ENCODE measurements around the gene MRGPRG.
"Not testable (repeated sequence)": the region's sequence is repeated elsewhere in the genome, so short reads cannot be mapped to it uniquely, and the experiment has no call there.

The MRGPRG gene, protein sequence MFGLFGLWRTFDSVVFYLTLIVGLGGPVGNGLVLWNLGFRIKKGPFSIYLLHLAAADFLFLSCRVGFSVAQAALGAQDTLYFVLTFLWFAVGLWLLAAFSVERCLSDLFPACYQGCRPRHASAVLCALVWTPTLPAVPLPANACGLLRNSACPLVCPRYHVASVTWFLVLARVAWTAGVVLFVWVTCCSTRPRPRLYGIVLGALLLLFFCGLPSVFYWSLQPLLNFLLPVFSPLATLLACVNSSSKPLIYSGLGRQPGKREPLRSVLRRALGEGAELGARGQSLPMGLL

DNA sequence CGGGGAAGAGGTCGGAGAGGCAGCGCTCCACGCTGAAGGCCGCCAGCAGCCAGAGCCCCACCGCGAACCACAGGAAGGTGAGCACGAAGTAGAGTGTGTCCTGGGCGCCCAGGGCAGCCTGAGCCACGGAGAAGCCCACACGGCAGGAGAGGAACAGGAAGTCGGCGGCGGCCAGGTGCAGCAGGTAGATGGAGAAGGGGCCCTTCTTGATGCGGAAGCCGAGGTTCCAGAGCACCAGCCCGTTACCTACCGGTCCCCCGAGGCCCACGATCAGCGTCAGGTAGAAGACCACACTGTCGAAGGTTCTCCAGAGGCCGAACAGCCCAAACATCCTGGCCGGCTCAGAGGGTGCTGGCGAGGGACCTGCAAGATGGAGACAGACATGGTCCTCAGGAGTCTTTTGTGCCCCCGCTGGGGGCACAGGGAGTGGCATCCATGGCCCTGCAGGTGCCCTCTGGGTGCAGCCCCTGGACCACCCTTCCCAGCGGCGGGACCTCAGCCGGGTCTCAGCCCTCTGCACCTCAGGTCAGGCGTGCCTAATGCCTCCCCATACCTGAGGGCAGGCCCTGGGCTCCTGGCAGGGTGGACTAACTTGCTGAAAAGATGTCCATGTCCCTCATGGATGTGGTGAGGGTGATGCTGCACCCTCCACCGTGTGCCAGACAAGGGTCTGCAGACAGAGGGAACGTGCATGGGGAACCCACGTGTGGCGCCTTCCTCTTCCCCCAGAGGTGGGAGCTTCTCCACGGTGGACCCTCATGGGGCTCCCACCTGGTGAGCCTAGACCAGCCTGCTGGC, at the start of gene MRGPRG:
MRGPRG (minus strand) TSS at position 331 of the 798 bp plus-strand sequence; CDS start at position 331, 0 bp downstream.
- no peak for DNase-seq (ENCODE audit: low read depth in 2 of 3, low spot score in 2 of 3)

- not testable (repeated sequence) for DNase-seq (ENCODE audit: low read depth in 2 of 3, low spot score in 2 of 3)
These were observed 43.9 kb upstream of the MRGPRG start for GRCh38 chr11:3262548-3262947.

- DNase-seq (ENCODE audit: low read depth in 2 of 3, low spot score in 2 of 3) = not testable (repeated sequence)
These were observed 43.2 kb upstream of the MRGPRG start for GRCh38 chr11:3261831-3262230.

DNA sequence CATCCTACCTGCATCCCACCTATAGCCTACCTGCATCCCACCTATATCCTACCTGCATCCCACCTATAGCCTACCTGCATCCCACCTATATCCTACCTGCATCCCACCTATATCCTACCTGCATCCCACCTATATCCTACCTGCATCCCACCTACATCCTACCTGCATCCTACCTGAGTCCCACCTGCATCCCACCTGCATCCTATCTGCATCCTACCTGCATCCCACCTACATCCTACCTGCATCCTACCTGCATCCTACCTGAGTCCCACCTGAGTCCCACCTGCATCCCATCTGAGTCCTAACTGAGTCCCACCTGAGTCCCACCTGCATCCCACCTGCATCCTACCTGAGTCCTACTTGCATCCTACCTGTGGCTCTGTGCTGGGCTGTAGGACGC, 38.9 kb upstream of the MRGPRG start:
- DNase-seq (ENCODE audit: low read depth in 2 of 3, low spot score in 2 of 3) = not testable (repeated sequence)

DNA sequence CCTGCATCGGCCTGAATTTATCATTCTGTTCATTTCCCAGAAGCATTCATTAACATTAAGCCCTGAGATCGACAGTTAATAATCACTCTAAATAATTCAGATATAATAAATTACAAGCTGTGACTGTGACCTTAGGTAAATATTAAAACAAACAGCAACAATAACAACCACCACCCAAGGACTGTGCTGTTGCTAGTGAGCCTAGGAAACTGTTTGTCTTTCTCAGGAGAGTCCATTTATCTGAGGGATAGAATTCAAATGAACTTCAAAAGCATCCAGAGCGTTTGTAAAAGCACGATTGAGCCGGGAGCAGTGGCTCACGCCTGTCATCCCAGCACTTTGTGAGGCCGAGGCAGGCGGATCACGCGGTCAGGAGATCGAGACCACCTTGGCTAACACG, 36.6 kb upstream of the MRGPRG start:
- not testable (repeated sequence) for DNase-seq (ENCODE audit: low read depth in 2 of 3, low spot score in 2 of 3)

GRCh38 chr11:3254773-3255172, 36.2 kb upstream of the MRGPRG start:
- DNase-seq (ENCODE audit: low read depth in 2 of 3, low spot score in 2 of 3) = not testable (repeated sequence)

GRCh38 chr11:3245071-3245470, 26.5 kb upstream of the MRGPRG start:
- DNase-seq (ENCODE audit: low read depth in 2 of 3, low spot score in 2 of 3) = no peak

GRCh38 chr11:3243880-3244279, 25.3 kb upstream of the MRGPRG start:
- DNase-seq (ENCODE audit: low read depth in 2 of 3, low spot score in 2 of 3) = no peak

DNA sequence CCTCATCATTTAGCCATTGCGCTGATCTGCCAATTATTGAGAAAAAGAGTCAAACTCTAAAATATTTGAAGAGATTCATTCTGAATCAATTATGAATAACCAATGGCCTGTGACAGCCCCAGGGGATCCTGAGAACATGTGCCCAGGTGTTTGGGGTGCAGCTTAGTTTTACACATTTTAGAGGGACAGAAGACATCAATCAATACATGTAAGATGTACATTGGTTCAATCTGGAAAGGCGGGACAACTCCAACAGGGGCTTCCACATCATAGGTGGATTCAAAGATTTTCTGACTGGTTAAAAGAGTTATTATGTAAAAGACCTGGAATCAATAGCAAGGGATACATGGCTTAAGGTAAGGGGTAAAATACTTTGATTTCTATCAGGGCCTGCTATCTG, 18.5 kb upstream of the MRGPRG start:
- no peak for DNase-seq (ENCODE audit: low read depth in 2 of 3, low spot score in 2 of 3)

DNA sequence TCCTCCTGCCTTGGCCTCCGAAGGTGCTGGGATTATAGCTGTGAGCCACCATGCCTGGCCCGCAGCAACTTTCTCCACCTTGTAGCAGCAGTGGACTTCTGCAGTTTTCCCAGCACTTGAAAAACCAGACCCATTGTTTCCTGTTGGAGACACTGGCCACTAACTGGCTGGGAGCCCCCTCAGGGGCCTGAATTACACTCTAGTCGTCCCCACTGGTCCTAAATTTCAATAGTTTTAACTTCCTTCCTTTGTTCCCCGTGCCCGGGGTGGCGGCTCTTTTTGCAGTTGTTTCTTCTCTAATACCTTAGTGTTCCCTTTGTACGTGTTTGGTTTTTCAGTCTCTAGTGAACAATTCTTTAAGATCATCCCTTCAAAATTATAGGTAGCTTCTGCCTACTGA, 16.2 kb upstream of the MRGPRG start:
- no peak for DNase-seq (ENCODE audit: low read depth in 2 of 3, low spot score in 2 of 3)

GRCh38 chr11:3232956-3233355, 14.3 kb upstream of the MRGPRG start:
- no peak for DNase-seq (ENCODE audit: low read depth in 2 of 3, low spot score in 2 of 3)

- DNase-seq (ENCODE audit: low read depth in 2 of 3, low spot score in 2 of 3) = no peak
These were observed 13.5 kb upstream of the MRGPRG start, which contains the start of gene MRGPRE for GRCh38 chr11:3231851-3232744. Gene MRGPRE (minus strand): TSS chr11:3232417. CDS start chr11:3228799, 3,618 bp downstream.

- DNase-seq (ENCODE audit: low read depth in 2 of 3, low spot score in 2 of 3) = no peak
These were observed 12.9 kb upstream of the MRGPRG start for GRCh38 chr11:3231550-3231850.

- DNase-seq (ENCODE audit: low read depth in 2 of 3, low spot score in 2 of 3) = no peak
These were observed 12.3 kb upstream of the MRGPRG start for GRCh38 chr11:3230636-3231549.

GRCh38 chr11:3229673-3230630, 11.3 kb upstream of the MRGPRG start:
- no peak for DNase-seq (ENCODE audit: low read depth in 2 of 3, low spot score in 2 of 3)

GRCh38 chr11:3228445-3228829, 9.8 kb upstream of the MRGPRG start:
- DNase-seq (ENCODE audit: low read depth in 2 of 3, low spot score in 2 of 3) = no peak

DNA sequence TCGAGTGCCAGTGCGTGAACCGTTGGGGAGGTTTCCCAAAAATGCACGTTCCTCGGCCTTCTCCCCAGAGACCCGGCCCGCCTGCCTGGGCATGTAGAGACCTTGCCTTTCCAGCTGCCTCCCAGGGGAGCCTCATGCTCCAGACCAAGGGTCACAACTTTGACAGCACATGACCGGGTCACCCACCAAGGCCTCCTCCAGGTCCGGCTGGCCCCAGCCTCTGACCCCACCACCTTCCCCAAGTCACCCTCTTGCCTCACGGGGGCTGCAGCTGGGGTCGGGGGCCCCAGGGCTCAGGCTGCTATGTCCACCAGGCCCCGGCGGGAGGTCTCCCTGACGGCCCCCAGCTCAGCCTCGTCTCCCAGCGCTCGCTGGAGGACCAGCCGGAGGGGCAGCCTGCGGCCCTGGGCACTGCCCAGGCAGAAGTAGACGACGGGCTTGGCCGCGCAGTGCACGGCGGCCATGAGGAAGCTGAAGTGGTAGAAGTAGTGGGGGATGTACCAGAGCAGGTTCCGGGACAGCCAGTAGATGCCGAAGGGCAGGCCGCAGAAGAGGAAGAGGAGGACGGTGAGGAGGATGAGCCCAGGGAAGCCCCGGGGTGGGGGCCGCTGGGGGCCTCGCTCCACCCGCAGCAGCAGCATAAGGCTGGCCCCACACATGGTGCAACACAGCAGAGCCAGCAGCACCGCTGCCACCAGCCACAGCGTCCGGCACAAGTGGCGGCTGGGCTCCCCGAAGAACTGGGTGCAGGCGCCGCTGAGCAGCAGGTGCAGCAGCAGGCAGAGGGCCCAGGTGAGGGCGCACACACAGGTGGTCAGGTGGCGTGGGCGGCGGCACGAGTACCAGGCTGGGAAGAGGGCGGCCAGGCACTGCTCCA, 9.2 kb upstream of the MRGPRG start:
- DNase-seq (ENCODE audit: low read depth in 2 of 3, low spot score in 2 of 3) = no peak

DNA sequence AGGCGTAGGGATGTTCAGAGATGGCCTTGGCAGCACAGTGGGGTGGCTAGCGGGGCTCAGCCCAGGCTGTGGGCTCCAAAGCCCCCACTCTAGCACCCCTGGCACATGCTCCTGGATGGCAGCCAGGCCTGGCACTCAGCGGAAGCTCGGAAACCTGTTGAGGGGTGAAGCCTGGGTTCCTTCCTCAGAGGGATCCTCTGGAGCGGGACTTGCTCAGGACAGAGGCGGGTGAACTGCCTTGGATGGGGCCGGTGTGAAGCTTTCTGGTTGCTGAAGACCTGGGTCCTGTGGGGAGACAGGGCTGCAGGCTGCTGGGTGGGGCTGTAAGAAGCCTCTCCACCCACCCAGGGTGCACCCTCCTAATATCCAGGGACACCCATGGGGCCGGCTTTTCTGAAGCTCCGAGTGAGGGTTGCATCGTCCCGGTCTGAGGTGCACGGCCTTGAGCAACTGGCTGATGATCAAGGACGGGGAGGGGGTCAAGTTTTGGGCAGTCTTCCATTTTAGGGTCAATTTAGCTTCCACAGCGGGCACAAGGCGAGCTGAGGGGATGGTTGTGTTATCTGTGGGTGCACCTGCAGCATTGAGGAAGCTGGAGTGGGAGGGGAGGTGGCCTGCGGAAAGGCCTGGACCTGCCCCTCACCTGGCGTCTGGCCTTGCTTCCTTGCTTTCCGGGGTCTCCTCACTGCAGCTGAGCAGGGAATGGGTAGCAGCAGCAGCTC, 8.4 kb upstream of the MRGPRG start:
- DNase-seq (ENCODE audit: low read depth in 2 of 3, low spot score in 2 of 3) = no peak

Data from activated CD8-positive, alpha-beta memory T cell treated with anti-CD3 and anti-CD28 coated beads for 48 hours (primary cell).